Right atrium auricular region (tissue), 2 donors: ENCODE data around the gene ADSS1. TPM values are rescaled to one million over a fixed set of nuclear protein-coding genes. Genes with fewer than 3 reads are reported as not detected.

Experiments
- DNase-seq: peaks from one replicate; pipeline ENCODE4 v3.0.0-alpha.2; 2019; ENCODE audit warnings: low spot score
- H3K27ac ChIP-seq, 2 donors: fragments of 200-600 bp; sonication (generic); 1 replicate in 1 of 2; 2 replicates in 1 of 2; pipeline ENCODE4 v1.5.1; 2016 to 2019
- H3K27me3 ChIP-seq, 2 donors: fragments of 200-600 bp; sonication (generic); one replicate each; pipeline versions ENCODE4 v1.5.1 to v1.6.0; 2017 to 2019
- H3K36me3 ChIP-seq: fragments of 200-600 bp; sonication (generic); one replicate; pipeline ENCODE4 v1.5.1; 2016
- H3K4me1 ChIP-seq, 2 donors: fragments of 200-600 bp; sonication (generic); one replicate each; pipeline versions ENCODE4 v1.5.1 to v1.6.0; 2017 to 2019
- H3K4me3 ChIP-seq, 2 donors: fragments of 200-600 bp; sonication (generic); 1 replicate in 1 of 2; 2 replicates in 1 of 2; pipeline ENCODE4 v1.5.1; 2017 to 2019; ENCODE audit warnings: mild to moderate bottlenecking in 1 of 2, moderate library complexity in 1 of 2
- H3K9me3 ChIP-seq, 2 donors: fragments of 200-600 bp; sonication (generic); one replicate each; pipeline ENCODE4 v1.5.1; 2019
- total RNA-seq, 2 donors: library from RNA; depleted of rRNA; stranded (reverse); fragments of >200 nt; gene quantifications; one replicate each; pipeline ENCODE4 v1.1.0, GENCODE V29; 2016
- TF ChIP-seq, protein P1 (sequence below), 2 donors: fragments of 200-600 bp; sonication (generic); IDR thresholded peaks; one replicate each; pipeline ENCODE4 v1.5.1; 2019; ENCODE audit warnings: antibody characterized with exemption in 2 of 2

ADSS1 gene
- total RNA-seq, 2 donors from 2014 or later, result 113 to 158 TPM

DNA sequence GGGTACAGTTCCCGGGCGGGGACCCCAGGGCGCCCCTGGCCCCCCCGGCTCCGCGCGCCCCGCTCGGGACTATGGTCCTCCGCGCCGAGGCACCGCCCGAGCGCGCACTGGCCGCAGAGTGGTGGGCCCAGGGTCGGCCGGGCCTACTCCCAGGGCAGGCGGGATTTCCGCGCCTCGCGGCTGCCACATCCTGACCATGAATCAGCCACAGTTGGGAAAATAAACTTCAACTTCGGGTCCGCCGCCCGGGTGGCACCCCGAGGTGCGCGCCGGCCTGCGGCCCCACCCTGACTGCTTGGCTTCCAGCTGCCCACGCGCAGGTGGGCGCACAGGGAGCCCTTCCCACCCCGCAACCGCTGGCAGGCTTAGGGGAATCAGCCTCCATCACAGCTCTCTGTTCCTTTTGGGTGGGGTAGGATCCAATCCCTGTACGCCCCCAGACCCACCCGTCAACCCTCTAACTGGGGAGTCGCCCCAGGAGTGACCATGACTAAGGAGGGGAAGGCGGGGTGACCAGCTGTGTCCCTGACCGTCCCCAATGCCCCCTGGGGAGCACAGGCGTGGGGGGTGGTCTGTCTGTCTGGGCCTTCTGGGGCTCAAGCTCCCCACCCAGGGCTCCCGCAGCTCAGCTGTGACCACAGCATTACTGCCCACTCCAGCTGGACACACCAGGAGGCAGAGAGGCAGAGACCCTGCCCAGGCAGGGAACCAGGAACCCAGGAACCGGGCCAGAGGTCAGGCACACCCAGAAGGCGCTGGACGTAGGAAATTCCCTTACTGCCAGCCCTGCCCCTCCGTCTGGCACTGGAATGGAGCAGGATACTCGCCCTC is 33.9 kb upstream of the ADSS1 start:
- no peaks in the 10 kb centered on the region for H3K36me3 ChIP-seq
- TF ChIP-seq, protein P1, sequence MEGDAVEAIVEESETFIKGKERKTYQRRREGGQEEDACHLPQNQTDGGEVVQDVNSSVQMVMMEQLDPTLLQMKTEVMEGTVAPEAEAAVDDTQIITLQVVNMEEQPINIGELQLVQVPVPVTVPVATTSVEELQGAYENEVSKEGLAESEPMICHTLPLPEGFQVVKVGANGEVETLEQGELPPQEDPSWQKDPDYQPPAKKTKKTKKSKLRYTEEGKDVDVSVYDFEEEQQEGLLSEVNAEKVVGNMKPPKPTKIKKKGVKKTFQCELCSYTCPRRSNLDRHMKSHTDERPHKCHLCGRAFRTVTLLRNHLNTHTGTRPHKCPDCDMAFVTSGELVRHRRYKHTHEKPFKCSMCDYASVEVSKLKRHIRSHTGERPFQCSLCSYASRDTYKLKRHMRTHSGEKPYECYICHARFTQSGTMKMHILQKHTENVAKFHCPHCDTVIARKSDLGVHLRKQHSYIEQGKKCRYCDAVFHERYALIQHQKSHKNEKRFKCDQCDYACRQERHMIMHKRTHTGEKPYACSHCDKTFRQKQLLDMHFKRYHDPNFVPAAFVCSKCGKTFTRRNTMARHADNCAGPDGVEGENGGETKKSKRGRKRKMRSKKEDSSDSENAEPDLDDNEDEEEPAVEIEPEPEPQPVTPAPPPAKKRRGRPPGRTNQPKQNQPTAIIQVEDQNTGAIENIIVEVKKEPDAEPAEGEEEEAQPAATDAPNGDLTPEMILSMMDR (IDR thresholded peaks at IDR 0.05), result no peak
- no peaks in the 10 kb centered on the region for H3K27me3 ChIP-seq
- DNase-seq, result no peak
- H3K4me1 ChIP-seq, result peaks cover 0 to 78% of the 10 kb centered on the region in 2 donors
- H3K27ac ChIP-seq, result peak overlapping the region; percentile 84 to 91
- H3K4me3 ChIP-seq, result peak overlapping the region; percentile 86 to 98
- H3K9me3 ChIP-seq, result no peaks in the 10 kb centered on the region

DNA sequence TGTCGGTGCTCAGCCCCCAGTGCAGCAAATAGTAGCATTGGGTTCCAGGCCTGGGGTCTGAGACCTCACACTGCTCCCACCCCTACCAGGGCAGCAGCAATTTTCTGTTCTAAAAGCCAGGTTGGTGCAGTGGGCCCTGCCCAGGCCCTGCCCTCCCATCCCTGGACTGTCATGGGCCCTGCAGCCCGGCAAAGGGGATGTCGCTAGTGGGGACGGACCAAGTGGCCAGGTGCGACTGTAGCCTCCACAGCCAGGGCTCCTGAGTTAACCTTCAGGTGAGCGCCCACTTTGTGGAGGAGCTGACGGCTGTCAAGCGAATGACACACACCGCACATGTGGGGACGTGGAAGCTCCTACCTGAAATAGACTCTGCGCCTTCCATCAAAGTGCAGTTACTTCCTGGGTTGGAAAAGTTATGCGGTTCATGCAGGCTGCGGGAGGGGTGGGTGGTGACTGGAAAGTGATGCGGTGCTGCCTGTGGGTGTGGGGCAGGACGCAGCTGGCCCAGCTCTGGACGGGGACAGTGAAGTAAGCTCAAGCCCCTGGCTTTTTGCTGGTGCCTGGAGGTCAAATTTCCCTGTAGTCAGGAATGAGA is 33.1 kb upstream of the ADSS1 start:
- H3K4me1 ChIP-seq, result peaks cover 0 to 87% of the 10 kb centered on the region in 2 donors
- TF ChIP-seq, protein P1 (IDR thresholded peaks at IDR 0.05), result no peak
- peak overlapping the region in 1 of 2 donors; percentile 84 for H3K27ac ChIP-seq
- no peaks in the 10 kb centered on the region for H3K27me3 ChIP-seq
- peak overlapping the region; percentile 86 to 98 for H3K4me3 ChIP-seq
- H3K9me3 ChIP-seq, result no peaks in the 10 kb centered on the region
- H3K36me3 ChIP-seq, result no peaks in the 10 kb centered on the region
- DNase-seq, result no peak

DNA sequence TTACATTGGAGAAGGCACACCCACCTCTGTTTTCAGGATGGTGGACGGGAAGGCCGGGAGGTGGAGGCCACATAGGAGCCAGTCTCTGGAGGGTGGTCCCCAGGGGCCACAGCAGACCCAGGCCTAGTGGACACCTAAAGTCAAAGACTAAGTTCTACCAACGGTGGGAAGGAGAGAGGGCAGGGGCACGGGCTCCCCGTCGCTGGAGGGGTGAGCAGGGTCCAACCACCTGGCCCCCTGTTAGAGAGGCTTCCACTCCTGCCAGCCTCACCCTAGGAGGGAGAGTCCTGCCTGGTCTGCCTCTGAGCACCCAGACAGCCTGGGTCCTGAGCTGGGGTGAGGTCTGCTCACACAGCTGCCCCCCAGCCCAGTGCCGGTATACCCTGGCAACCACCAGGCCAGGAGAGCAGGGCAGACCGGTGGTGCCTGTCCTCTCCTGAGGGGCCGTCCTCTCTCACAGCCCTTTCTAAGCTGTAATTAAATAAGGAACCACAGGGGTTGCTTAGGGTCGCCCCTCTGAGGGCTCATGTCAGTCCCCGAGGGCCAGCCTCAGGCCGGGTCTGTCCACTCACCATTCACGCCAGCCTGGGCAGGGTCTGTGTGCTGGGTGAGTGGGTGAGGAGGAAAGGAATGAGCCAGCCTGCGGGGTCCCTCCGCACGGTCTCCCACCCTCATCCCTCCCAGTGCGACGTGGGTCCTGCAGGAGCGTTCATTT is 32.3 kb upstream of the ADSS1 start:
- Histone ChIP-seq H3K27me3 (no peaks in the 10 kb centered on the region), H3K4me3 (no peak overlapping the region), H3K27ac (no peak overlapping the region), H3K4me1 (peaks cover 0 to 94% of the 10 kb centered on the region in 2 donors), H3K36me3 (no peaks in the 10 kb centered on the region), H3K9me3 (no peaks in the 10 kb centered on the region)
- DNase-seq, result no peak
- TF ChIP-seq, protein P1 (IDR thresholded peaks at IDR 0.05), result no peak

DNA sequence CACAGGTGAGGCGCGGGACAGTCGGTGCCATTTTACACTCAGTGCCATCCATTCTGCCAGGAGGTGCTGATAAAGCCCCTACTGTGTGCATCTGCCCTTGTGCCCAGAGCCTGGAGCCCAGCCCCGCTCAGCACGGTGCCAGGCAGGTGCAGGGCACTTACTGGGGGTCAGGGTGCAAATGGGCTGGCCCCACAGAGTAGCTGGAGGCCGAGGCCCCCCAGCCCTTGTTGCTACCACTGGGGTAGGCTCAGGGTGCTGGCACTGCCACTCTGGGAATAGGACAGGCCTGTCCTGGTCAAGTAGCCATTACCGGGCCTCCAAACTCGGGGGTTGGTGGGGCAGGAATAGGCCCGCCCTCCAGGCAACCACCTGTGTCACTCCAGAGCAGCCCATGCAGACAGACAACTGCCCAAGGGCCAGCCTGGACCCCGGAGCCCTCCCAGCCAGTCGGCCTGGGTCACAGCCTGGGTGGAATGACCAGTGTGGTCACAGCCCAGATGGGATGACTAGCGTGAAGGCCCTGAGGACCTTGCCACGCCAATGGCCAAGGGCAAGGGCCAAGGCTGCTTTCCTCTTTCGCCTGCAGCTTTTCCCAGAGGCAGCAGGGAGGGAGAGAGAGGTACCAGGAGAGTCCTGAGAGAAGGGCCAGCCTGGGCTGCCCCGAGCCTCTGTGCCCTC is 31.6 kb upstream of the ADSS1 start:
- Histone ChIP-seq H3K27ac (no peak overlapping the region), H3K9me3 (no peaks in the 10 kb centered on the region), H3K4me3 (no peak overlapping the region), H3K27me3 (no peaks in the 10 kb centered on the region), H3K36me3 (no peaks in the 10 kb centered on the region), H3K4me1 (peaks cover 0 to 94% of the 10 kb centered on the region in 2 donors)
- TF ChIP-seq, protein P1 (IDR thresholded peaks at IDR 0.05), result no peak
- no peak for DNase-seq

DNA sequence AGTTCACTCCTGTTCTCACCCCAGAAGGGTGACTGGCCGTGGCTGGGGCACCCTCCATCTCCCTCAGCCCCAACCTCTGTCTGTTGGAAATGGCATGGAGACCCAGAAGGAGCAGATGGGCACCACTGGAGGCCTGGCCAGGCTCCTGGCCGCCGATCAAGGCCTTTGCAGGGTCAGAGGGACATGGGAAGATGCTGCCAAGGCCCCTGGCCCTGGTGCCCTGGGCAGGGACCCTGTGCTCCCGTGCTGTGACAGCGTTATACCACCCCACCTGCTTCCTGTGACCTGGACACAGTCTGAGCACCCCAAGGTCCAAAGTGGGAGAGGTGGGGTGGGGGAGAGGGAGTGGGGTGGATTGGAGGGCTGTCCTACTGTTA is 31.1 kb upstream of the ADSS1 start:
- Histone ChIP-seq H3K9me3 (no peaks in the 10 kb centered on the region), H3K4me3 (no peak overlapping the region), H3K27me3 (no peaks in the 10 kb centered on the region), H3K4me1 (peaks cover 0 to 94% of the 10 kb centered on the region in 2 donors), H3K36me3 (no peaks in the 10 kb centered on the region), H3K27ac (no peak overlapping the region)
- no peak for DNase-seq
- TF ChIP-seq, protein P1 (IDR thresholded peaks at IDR 0.05), result no peak
